Gastrocnemius medialis (tissue), 4 donors: ENCODE measurements around the gene MAN1C1. TPM values are rescaled to one million over a fixed set of nuclear protein-coding genes. Genes with fewer than 3 reads are reported as not detected.

Experiments used
- ATAC-seq, 2 donors: fragments of 150-250 bp; one replicate each; pipeline ENCODE4 v1.9.1; 2016
- DNase-seq, 2 donors: peaks; one replicate each; pipeline ENCODE4 v3.0.0-alpha.2; 2019
- H3K27ac ChIP-seq, 4 donors: fragments of 200-600 bp; sonication (generic); 1 replicate in 1 of 4; 2 replicates in 3 of 4; pipeline ENCODE4 v1.5.1; 2016 to 2018; ENCODE audit warnings: mild to moderate bottlenecking in 2 of 4, moderate library complexity in 1 of 4
- H3K27me3 ChIP-seq, 3 donors: fragments of 200-600 bp; sonication (generic) in 2 of 3; 1 replicate in 1 of 3; 2 replicates in 2 of 3; pipeline versions ENCODE4 v1.5.1 to v1.6.0; 2016 to 2019; ENCODE audit warnings: mild to moderate bottlenecking in 1 of 3, moderate library complexity in 1 of 3
- H3K36me3 ChIP-seq, 2 donors: fragments of 200-600 bp; sonication (generic) in 1 of 2; one replicate each; pipeline ENCODE4 v1.5.1; 2017 to 2018
- H3K4me1 ChIP-seq, 2 donors: fragments of 200-600 bp; sonication (generic) in 1 of 2; one replicate each; pipeline ENCODE4 v1.5.1; 2016 to 2017; ENCODE audit warnings: mild to moderate bottlenecking in 2 of 2
- H3K4me3 ChIP-seq, 4 donors: fragments of 200-600 bp; sonication (generic) in 3 of 4; 1 replicate in 1 of 4; 2 replicates in 3 of 4; pipeline ENCODE4 v1.5.1; 2016 to 2019; ENCODE audit warnings: mild to moderate bottlenecking in 2 of 4
- H3K9me3 ChIP-seq, 3 donors: fragments of 200-600 bp; sonication (generic) in 2 of 3; 1 replicate in 1 of 3; 2 replicates in 2 of 3; pipeline ENCODE4 v1.5.1; 2016 to 2019
- POLR2A ChIP-seq, 2 donors: fragments of 450-650 bp; IDR thresholded peaks; one replicate each; pipeline ENCODE4 v1.6.1; 2017; ENCODE audit warnings: antibody characterized with exemption in 2 of 2, mild to moderate bottlenecking in 2 of 2, moderate library complexity in 2 of 2
- in situ Hi-C, 4 donors: fragments of 200-750 bp; cut with MboI; loops; one replicate each; pipeline versions ENCODE4 v1.15.0 to v1.8.0; 2017; ENCODE audit warnings: low sequenced_read_pairs in 4 of 4
- intact Hi-C: fragments of 100-400 bp; cut with DNase I; formaldehyde crosslinking; loops from one replicate; pipeline ENCODE4 v1.15.1; 2023; ENCODE audit warnings: low total_unique reads
- total RNA-seq, 4 donors: library from RNA; depleted of rRNA; stranded (reverse); fragments of >200 nt; gene quantifications; one replicate each; pipeline versions ENCODE4 v1.1.0 to v1.2.3, GENCODE V29; 2016
- TF ChIP-seq, protein P1 (sequence below), 5 experiments: fragments of 450-650 bp in 3 of 5; fragments of 200-600 bp in 2 of 5; sonication (generic) in 2 of 5; IDR thresholded peaks in 4 of 5; conservative IDR thresholded peaks in 1 of 5; 1 replicate in 4 of 5; 2 replicates in 1 of 5; pipeline ENCODE4 v1.5.1; 2016 to 2019; ENCODE audit warnings: antibody characterized with exemption in 5 of 5, mild to moderate bottlenecking in 3 of 5, moderate library complexity in 3 of 5

Gene MAN1C1
- total RNA-seq, 4 donors from 2014 or later = 2.0 to 4.4 (median 2.5) TPM

DNA sequence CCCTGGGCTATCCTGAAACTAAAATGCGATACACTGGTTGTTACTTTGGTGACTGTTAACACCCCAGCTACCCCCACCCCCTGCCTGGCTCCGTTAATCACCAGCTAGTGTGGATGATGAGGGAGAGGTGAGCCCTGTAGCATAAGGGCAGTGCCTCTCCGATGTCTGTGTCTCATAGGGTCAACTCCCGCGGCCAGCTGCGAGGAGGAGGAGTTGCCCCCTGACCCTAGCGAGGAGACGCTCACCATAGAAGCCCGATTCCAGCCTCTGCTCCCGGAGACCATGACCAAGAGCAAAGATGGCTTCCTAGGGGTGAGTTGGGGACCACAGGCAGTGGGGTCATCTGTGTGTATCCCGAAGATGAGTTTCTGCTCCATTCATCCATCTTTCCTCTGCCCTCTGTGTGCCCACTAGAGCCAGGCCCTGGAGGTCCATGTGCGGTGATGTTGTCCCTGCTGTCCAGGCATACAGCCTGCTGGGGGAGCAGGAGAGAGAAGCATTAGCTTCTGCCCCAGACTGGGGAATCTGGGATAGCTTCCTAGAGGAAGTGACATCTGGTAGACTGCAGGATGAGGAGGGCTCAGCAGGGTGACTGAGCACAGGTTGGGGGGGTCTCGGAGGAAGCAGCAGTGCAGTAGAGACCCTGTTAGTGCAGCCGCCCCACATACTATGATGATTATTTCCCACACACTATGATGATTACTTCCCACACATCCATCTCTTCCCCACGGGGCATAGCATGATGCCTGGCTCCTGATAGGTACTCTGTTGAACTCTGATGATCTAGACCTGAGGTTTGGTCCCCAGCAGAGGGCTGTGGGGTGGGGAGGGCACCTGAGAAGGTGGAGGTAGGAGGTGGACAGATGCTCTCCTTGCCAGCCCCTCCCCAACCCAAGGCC, 188.6 kb downstream of the MAN1C1 start:
- no peak for TF ChIP-seq POLR2A (IDR thresholded peaks at IDR 0.05)
- TF ChIP-seq, protein P1, sequence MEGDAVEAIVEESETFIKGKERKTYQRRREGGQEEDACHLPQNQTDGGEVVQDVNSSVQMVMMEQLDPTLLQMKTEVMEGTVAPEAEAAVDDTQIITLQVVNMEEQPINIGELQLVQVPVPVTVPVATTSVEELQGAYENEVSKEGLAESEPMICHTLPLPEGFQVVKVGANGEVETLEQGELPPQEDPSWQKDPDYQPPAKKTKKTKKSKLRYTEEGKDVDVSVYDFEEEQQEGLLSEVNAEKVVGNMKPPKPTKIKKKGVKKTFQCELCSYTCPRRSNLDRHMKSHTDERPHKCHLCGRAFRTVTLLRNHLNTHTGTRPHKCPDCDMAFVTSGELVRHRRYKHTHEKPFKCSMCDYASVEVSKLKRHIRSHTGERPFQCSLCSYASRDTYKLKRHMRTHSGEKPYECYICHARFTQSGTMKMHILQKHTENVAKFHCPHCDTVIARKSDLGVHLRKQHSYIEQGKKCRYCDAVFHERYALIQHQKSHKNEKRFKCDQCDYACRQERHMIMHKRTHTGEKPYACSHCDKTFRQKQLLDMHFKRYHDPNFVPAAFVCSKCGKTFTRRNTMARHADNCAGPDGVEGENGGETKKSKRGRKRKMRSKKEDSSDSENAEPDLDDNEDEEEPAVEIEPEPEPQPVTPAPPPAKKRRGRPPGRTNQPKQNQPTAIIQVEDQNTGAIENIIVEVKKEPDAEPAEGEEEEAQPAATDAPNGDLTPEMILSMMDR (IDR thresholded peaks at IDR 0.05 in 4 of 5, conservative IDR thresholded peaks at IDR 0.05 in 1 of 5) = no peak
- ATAC-seq = no peak
- in situ Hi-C loops (loop anchor here in 1 of 4 donors (5.0 to 10.0 kb wide), 2 partner anchors 60 to 193 kb away; no protein-coding TSS in a partner anchor), intact Hi-C loops (loop anchor here (2.0 to 10.0 kb wide), 4 partner anchors 188 to 570 kb away; partner anchors contain the start of genes LDLRAP1, MACO1, MAN1C1 and SYF2)
- H3K4me1 ChIP-seq = peaks cover 58% of the 10 kb centered on the region in 2 donors
- H3K27me3 ChIP-seq = no peaks in the 10 kb centered on the region
- H3K27ac ChIP-seq = peak overlapping the region; percentile 79 to 85 (median 82)
- H3K36me3 ChIP-seq = peaks cover 0 to 18% of the 10 kb centered on the region in 2 donors
- no peaks in the 10 kb centered on the region for H3K9me3 ChIP-seq
- no peak overlapping the region for H3K4me3 ChIP-seq
- DNase-seq = no peak

DNA sequence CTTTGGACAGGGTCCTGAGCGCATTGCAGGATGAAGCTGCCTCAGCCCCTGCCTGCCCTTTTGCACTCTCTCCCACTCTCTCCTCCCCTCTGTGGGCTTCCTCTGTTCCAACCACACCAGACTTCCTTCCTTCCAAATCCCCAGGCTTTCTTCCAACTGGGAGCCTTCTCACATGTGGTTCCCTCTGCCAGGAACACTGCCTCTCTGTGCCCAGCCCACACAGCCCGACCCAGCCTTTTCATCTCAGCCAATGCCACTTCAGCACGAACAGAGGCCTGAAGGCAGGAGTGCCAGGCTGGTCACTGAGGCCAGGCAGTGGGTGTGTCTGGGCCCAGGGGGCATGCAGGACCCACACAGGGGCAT, 189.3 kb downstream of the MAN1C1 start:
- intact Hi-C loops = loop anchor here (2.0 to 10.0 kb wide), 3 partner anchors 189 to 571 kb away; partner anchors contain the start of genes MACO1, MAN1C1 and SYF2
- peak; percentile 57 to 80 for DNase-seq
- in situ Hi-C loops = loop anchor here in 1 of 4 donors (10.0 kb wide), 1 partner anchor 61 kb away; no protein-coding TSS in a partner anchor
- no peak for TF ChIP-seq POLR2A (IDR thresholded peaks at IDR 0.05)
- TF ChIP-seq, protein P1 (IDR thresholded peaks at IDR 0.05 in 4 of 5, conservative IDR thresholded peaks at IDR 0.05 in 1 of 5) = no peak
- peaks cover 0 to 21% of the 10 kb centered on the region in 2 donors for H3K36me3 ChIP-seq
- H3K4me3 ChIP-seq = no peak overlapping the region
- peaks cover 60% of the 10 kb centered on the region in 2 donors for H3K4me1 ChIP-seq
- H3K9me3 ChIP-seq = no peaks in the 10 kb centered on the region
- peak; percentile 70 to 76 for ATAC-seq
- no peaks in the 10 kb centered on the region for H3K27me3 ChIP-seq
- peak overlapping the region; percentile 79 to 85 (median 82) for H3K27ac ChIP-seq

GRCh38 chr1:25806418-25806817, 189.8 kb downstream of the MAN1C1 start:
- peak overlapping the region; percentile 79 to 85 (median 82) for H3K27ac ChIP-seq

More at GRCh38 chr1:25806418-25806817, 189.8 kb downstream of the MAN1C1 start:
- no peak for ATAC-seq
- no peaks in the 10 kb centered on the region for H3K9me3 ChIP-seq
- intact Hi-C loops (loop anchor here (10.0 kb wide), 2 partner anchors 372 to 572 kb away; partner anchors contain the start of genes MACO1 and SYF2), in situ Hi-C loops (loop anchor here in 1 of 4 donors (10.0 kb wide), 1 partner anchor 62 kb away; no protein-coding TSS in a partner anchor)
- peaks cover 0 to 21% of the 10 kb centered on the region in 2 donors for H3K36me3 ChIP-seq
- no peak for TF ChIP-seq POLR2A (IDR thresholded peaks at IDR 0.05)
- TF ChIP-seq, protein P1 (IDR thresholded peaks at IDR 0.05 in 4 of 5, conservative IDR thresholded peaks at IDR 0.05 in 1 of 5) = no peak
- no peak for DNase-seq
- H3K4me3 ChIP-seq = no peak overlapping the region
- H3K4me1 ChIP-seq = peaks cover 57% of the 10 kb centered on the region in 2 donors
- no peaks in the 10 kb centered on the region for H3K27me3 ChIP-seq
